PC-3 (cell line): ENCODE results near the gene CHTF18. TPM values are rescaled to one million over a fixed set of nuclear protein-coding genes. Genes with fewer than 3 reads are reported as not detected.
A peak's percentile ranks its signal among the peaks of the same experiment; 100 is the strongest.

ENCODE experiments used
- ATAC-seq: fragments of 200-7000 bp; cut with Tn5 transposase; 2 replicates; pipeline ENCODE4 v1.9.1; 2020; ENCODE audit warnings: mild to moderate bottlenecking, moderate library complexity
- BruUV-seq: library from RNA; stranded (reverse); fragments of 400-500 nt; replicated peaks from 2 replicates; lab custom pipeline; 2021; lab: Mats Ljungman, UMichigan
- CTCF ChIA-PET: fragments of 300-600 bp; sonication (Branson Sonifier 250); formaldehyde crosslinking; loops from one replicate; lab custom pipeline; 2022; ENCODE audit warnings: antibody characterized with exemption; lab: Charles Lee
- POLR2A ChIA-PET: fragments of 300-600 bp; sonication (Branson Sonifier 250); formaldehyde crosslinking; loops from one replicate; lab custom pipeline; 2022; ENCODE audit warnings: antibody characterized with exemption; ENCODE audit not compliant: unreplicated experiment; lab: Charles Lee
- DNase-seq: peaks from one replicate; pipeline ENCODE4 v3.0.0-alpha.2; 2015
- H2AFZ ChIP-seq: fragments of 300-600 bp; sonication (generic); 2 replicates; pipeline ENCODE4 v1.6.0; 2016; ENCODE audit warnings: antibody characterized with exemption, low read length
- H3F3A ChIP-seq: fragments of 300-600 bp; sonication (generic); one replicate; pipeline ENCODE4 v1.6.0; 2017; ENCODE audit warnings: antibody characterized with exemption, low read length, control low read depth, mild to moderate bottlenecking; ENCODE audit not compliant: unreplicated experiment
- H3K27ac ChIP-seq: fragments of 300-600 bp; sonication (generic); 2 replicates; pipeline ENCODE4 v1.5.1; 2016; ENCODE audit warnings: mild to moderate bottlenecking, low read length
- H3K27me3 ChIP-seq: fragments of 300-600 bp; sonication (generic); 2 replicates; pipeline ENCODE4 v1.6.1; 2016; ENCODE audit warnings: low read length, mixed read lengths
- H3K36me3 ChIP-seq: fragments of 300-600 bp; sonication (generic); 2 replicates; pipeline ENCODE4 v1.6.1; 2016; ENCODE audit warnings: low read depth, mixed run types, low read length, mixed read lengths
- H3K4me1 ChIP-seq: fragments of 300-600 bp; sonication (generic); 2 replicates; pipeline ENCODE4 v1.5.1; 2016; ENCODE audit warnings: low read length; ENCODE audit not compliant: insufficient read depth
- H3K4me2 ChIP-seq: fragments of 300-600 bp; sonication (generic); 2 replicates; pipeline ENCODE4 v1.6.0; 2016; ENCODE audit warnings: low read length
- H3K4me3 ChIP-seq: fragments of 300-600 bp; sonication (generic); 2 replicates; pipeline ENCODE4 v1.5.1; 2016; ENCODE audit warnings: mild to moderate bottlenecking, low read length, mixed read lengths
- H3K79me2 ChIP-seq: fragments of 300-600 bp; sonication (generic); 2 replicates; pipeline ENCODE4 v1.6.1; 2017; ENCODE audit warnings: low read length, mixed read lengths
- H3K9ac ChIP-seq: fragments of 300-600 bp; sonication (generic); 2 replicates; pipeline ENCODE4 v1.6.0; 2016; ENCODE audit warnings: mild to moderate bottlenecking, low read length
- H3K9me2 ChIP-seq: fragments of 300-600 bp; sonication (generic); replicated peaks from 2 replicates; pipeline ENCODE4 v1.6.1; 2016; ENCODE audit warnings: mixed run types, low read length, mixed read lengths
- H3K9me3 ChIP-seq: fragments of 300-600 bp; sonication (generic); 2 replicates; pipeline ENCODE4 v1.6.1; 2016; ENCODE audit warnings: low read length, mixed read lengths
- H4K20me1 ChIP-seq: fragments of 300-600 bp; sonication (generic); 2 replicates; pipeline ENCODE4 v1.6.1; 2016; ENCODE audit warnings: low read length, mixed read lengths
- EZH2 ChIP-seq: fragments of 300-600 bp; sonication (generic); IDR thresholded peaks from one replicate; pipeline ENCODE4 v1.6.1; 2017; ENCODE audit warnings: antibody characterized with exemption, mild to moderate bottlenecking, low read length; ENCODE audit not compliant: unreplicated experiment
- EZH2phosphoT487 ChIP-seq: fragments of 300-600 bp; sonication (generic); IDR thresholded peaks from 2 replicates; pipeline ENCODE4 v1.6.1; 2018; ENCODE audit warnings: mild to moderate bottlenecking, antibody characterized with exemption, low read length, borderline replicate concordance
- intact Hi-C: fragments of 100-400 bp; cut with micrococcal nuclease; formaldehyde crosslinking; loops from 2 replicates; pipeline ENCODE4 v1.9.0; 2023
- total RNA-seq: library from RNA; depleted of rRNA; stranded (reverse); fragments of >200 nt; gene quantifications from 2 replicates; pipeline ENCODE4 v1.2.3, GENCODE V29; 2014
- TF ChIP-seq, protein P1 (sequence below): fragments of 300-600 bp; sonication (generic); conservative IDR thresholded peaks from 2 replicates; pipeline ENCODE4 v1.5.1; 2017; ENCODE audit warnings: antibody characterized with exemption, low read depth, mild to moderate bottlenecking, low read length

CHTF18 gene
- total RNA-seq, 1 experiment from 2014 or later = 79.0 TPM

GRCh38 chr16:813916-814412 is 25.5 kb downstream of the CHTF18 start:
- no peak for DNase-seq
- Histone ChIP-seq H3K9me3 (no peaks in the 10 kb centered on the region), H3K9me2 (no peaks in the 10 kb centered on the region), H3K27ac (no peak overlapping the region), H3F3A (no peaks in the 10 kb centered on the region), H2AFZ (peak overlapping the region; percentile 42; the same call in 1 of the 2 replicates), H3K4me3 (peak overlapping the region; percentile 40; the same call in 1 of the 2 replicates), H3K79me2 (no peaks in the 10 kb centered on the region), H3K36me3 (no peaks in the 10 kb centered on the region), H3K9ac (no peak overlapping the region), H3K27me3 (no peaks in the 10 kb centered on the region), H3K4me1 (no peaks in the 10 kb centered on the region; the same call in 1 of the 2 replicates), H4K20me1 (no peaks in the 10 kb centered on the region), H3K4me2 (peak overlapping the region; percentile 74)
- POLR2A ChIA-PET = no interaction called here
- no TSS peak for BruUV-seq
- no peak for TF ChIP-seq EZH2phosphoT487
- TF ChIP-seq, protein P1, sequence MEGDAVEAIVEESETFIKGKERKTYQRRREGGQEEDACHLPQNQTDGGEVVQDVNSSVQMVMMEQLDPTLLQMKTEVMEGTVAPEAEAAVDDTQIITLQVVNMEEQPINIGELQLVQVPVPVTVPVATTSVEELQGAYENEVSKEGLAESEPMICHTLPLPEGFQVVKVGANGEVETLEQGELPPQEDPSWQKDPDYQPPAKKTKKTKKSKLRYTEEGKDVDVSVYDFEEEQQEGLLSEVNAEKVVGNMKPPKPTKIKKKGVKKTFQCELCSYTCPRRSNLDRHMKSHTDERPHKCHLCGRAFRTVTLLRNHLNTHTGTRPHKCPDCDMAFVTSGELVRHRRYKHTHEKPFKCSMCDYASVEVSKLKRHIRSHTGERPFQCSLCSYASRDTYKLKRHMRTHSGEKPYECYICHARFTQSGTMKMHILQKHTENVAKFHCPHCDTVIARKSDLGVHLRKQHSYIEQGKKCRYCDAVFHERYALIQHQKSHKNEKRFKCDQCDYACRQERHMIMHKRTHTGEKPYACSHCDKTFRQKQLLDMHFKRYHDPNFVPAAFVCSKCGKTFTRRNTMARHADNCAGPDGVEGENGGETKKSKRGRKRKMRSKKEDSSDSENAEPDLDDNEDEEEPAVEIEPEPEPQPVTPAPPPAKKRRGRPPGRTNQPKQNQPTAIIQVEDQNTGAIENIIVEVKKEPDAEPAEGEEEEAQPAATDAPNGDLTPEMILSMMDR = no peak
- TF ChIP-seq EZH2 = no peak
- ATAC-seq = no peak
- intact Hi-C loops = no loop called here
- CTCF ChIA-PET = no interaction called here

DNA sequence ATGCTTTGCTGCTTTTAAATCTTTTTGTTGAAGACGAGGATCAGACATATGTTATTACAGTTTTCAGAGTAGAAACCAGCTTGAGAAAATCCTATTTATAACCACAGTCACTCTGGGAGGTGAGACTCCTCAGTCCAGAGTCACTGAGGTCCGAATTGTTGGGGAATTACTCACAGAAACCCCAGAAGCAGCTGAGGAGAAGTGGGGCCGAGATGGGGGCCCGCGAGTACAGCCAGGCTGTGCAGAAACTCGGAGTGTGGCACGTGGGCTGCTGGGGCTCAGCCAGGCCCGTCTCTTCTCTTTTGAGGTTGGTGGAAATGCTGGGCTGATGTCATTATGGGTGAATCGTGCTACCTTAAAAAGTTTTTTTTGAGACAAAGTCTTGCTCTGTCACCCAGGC is 26.6 kb downstream of the CHTF18 start:
- BruUV-seq = no TSS peak
- ATAC-seq (no peak), DNase-seq (no peak)
- no peak overlapping the region for H3K4me2 ChIP-seq
- TF ChIP-seq EZH2 (no peak), EZH2phosphoT487 (no peak)
- TF ChIP-seq, protein P1 = no peak
- H3K9ac ChIP-seq = no peak overlapping the region
- no peaks in the 10 kb centered on the region for H3F3A ChIP-seq
- no peaks in the 10 kb centered on the region for H3K9me3 ChIP-seq
- H3K9me2 ChIP-seq = no peaks in the 10 kb centered on the region
- no peak overlapping the region for H2AFZ ChIP-seq
- no peaks in the 10 kb centered on the region for H4K20me1 ChIP-seq
- H3K27ac ChIP-seq = no peak overlapping the region
- intact Hi-C loops = no loop called here
- POLR2A ChIA-PET = no interaction called here
- H3K4me3 ChIP-seq = no peak overlapping the region
- H3K36me3 ChIP-seq = no peaks in the 10 kb centered on the region
- no peaks in the 10 kb centered on the region; the same call in 1 of the 2 replicates for H3K4me1 ChIP-seq
- H3K79me2 ChIP-seq = no peaks in the 10 kb centered on the region
- H3K27me3 ChIP-seq = no peaks in the 10 kb centered on the region
- CTCF ChIA-PET = no interaction called here

GRCh38 chr16:815861-816260 is 27.4 kb downstream of the CHTF18 start:
- H3K9me2 ChIP-seq = no peaks in the 10 kb centered on the region
- no peaks in the 10 kb centered on the region for H3F3A ChIP-seq
- H3K9me3 ChIP-seq = no peaks in the 10 kb centered on the region
- no peaks in the 10 kb centered on the region for H3K79me2 ChIP-seq
- ATAC-seq = no peak
- no peaks in the 10 kb centered on the region for H3K27me3 ChIP-seq
- no peak overlapping the region for H3K27ac ChIP-seq
- no peak overlapping the region for H3K9ac ChIP-seq
- no peaks in the 10 kb centered on the region for H3K36me3 ChIP-seq
- no peak overlapping the region for H3K4me3 ChIP-seq
- H2AFZ ChIP-seq = no peak overlapping the region
- TF ChIP-seq EZH2 (no peak), EZH2phosphoT487 (no peak)
- TF ChIP-seq, protein P1 = no peak
- BruUV-seq = no TSS peak
- H3K4me2 ChIP-seq = no peak overlapping the region
- POLR2A ChIA-PET = no interaction called here
- CTCF ChIA-PET = no interaction called here
- intact Hi-C loops = no loop called here
- no peaks in the 10 kb centered on the region for H4K20me1 ChIP-seq
- H3K4me1 ChIP-seq = no peaks in the 10 kb centered on the region; the same call in 1 of the 2 replicates
- no peak for DNase-seq
